GM12891 (cell line): Measurements from ENCODE around the gene WDR43.
"Not testable (repeated sequence)": the region's sequence is repeated elsewhere in the genome, so short reads cannot be mapped to it uniquely, and the experiment has no call there.

Source experiments
- DNase-seq: peaks from one replicate; pipeline ENCODE4 v3.0.0; 2011; ENCODE audit warnings: low spot score; ENCODE audit not compliant: insufficient read length
- FAIRE-seq: peaks from 2 replicates; lab custom pipeline; 2011; peaks lifted over from hg19 to GRCh38; lab: Jason Lieb, UNC
- PAX5 ChIP-seq: IDR thresholded peaks from 2 replicates; pipeline ENCODE4 v1.6.1; 2011; ENCODE audit warnings: low read length, moderate library complexity, mild to moderate bottlenecking; ENCODE audit not compliant: insufficient read depth, severe bottlenecking
- POLR2A ChIP-seq: IDR thresholded peaks from 2 replicates; pipeline ENCODE4 v1.6.1; 2011; ENCODE audit warnings: low read depth, low read length, control low read depth
- POLR2AphosphoS5 ChIP-seq: IDR thresholded peaks from 2 replicates; pipeline ENCODE4 v1.6.1; 2011; ENCODE audit warnings: low read depth, low read length, control low read depth
- POU2F2 ChIP-seq: IDR thresholded peaks from 2 replicates; pipeline ENCODE4 v1.6.1; 2011; ENCODE audit warnings: low read depth, mild to moderate bottlenecking, control low read depth, low read length, moderate library complexity
- SPI1 ChIP-seq: IDR thresholded peaks from 2 replicates; pipeline ENCODE4 v1.6.1; 2011; ENCODE audit warnings: low read depth, low read length, control low read depth
- TAF1 ChIP-seq: IDR thresholded peaks from 2 replicates; pipeline ENCODE4 v1.6.1; 2011; ENCODE audit warnings: low read depth, low read length, control low read depth

WDR43 gene

GRCh38 chr2:28977176-28977875 is 82.9 kb downstream of the WDR43 start:
- no peak for TF ChIP-seq POLR2AphosphoS5
- TF ChIP-seq TAF1, result no peak
- no peak for TF ChIP-seq POU2F2
- no peak for TF ChIP-seq SPI1
- no peak for TF ChIP-seq PAX5
- no peak for TF ChIP-seq POLR2A
- no peak for DNase-seq
- no peak for FAIRE-seq

- FAIRE-seq, DNase-seq: not testable (repeated sequence)
These were observed 83.5 kb downstream of the WDR43 start for GRCh38 chr2:28978001-28978400.

GRCh38 chr2:28978606-28979005 is 84.1 kb downstream of the WDR43 start:
- TF ChIP-seq TAF1, result no peak
- TF ChIP-seq PAX5, result no peak
- FAIRE-seq, result no peak
- DNase-seq, result no peak

- FAIRE-seq, result no peak
- TF ChIP-seq TAF1 (no peak), PAX5 (no peak), POU2F2 (no peak), SPI1 (no peak), POLR2AphosphoS5 (no peak), POLR2A (no peak)
- no peak for DNase-seq
These were observed 84.6 kb downstream of the WDR43 start for GRCh38 chr2:28979041-28979440.

GRCh38 chr2:28979576-28980366 is 85.3 kb downstream of the WDR43 start:
- FAIRE-seq (no peak), DNase-seq (no peak)
- TF ChIP-seq POLR2A (no peak), TAF1 (no peak), POLR2AphosphoS5 (no peak), POU2F2 (no peak), PAX5 (no peak), SPI1 (no peak)

GRCh38 chr2:28980368-28981015 is 86.0 kb downstream of the WDR43 start:
- DNase-seq, result no peak
- no peak for FAIRE-seq
- TF ChIP-seq POU2F2 (no peak), POLR2A (no peak), POLR2AphosphoS5 (no peak), SPI1 (no peak), PAX5 (no peak), TAF1 (no peak)

GRCh38 chr2:28981016-28981441 is 86.6 kb downstream of the WDR43 start, which contains the start of gene TOGARAM2:
TSS of gene TOGARAM2 (plus strand) at chr2:28981298. CDS start at chr2:28994835, 13,537 bp downstream.
- TF ChIP-seq PAX5 (no peak), TAF1 (no peak), POLR2A (no peak), SPI1 (no peak), POU2F2 (no peak), POLR2AphosphoS5 (no peak)
- DNase-seq, result no peak

GRCh38 chr2:28981620-28982376 is 87.3 kb downstream of the WDR43 start:
- no peak for FAIRE-seq
- DNase-seq, result no peak
- no peak for TF ChIP-seq POLR2A
- no peak for TF ChIP-seq PAX5

More at GRCh38 chr2:28981016-28981441, 86.6 kb downstream of the WDR43 start, which contains the start of gene TOGARAM2:
- FAIRE-seq, result no peak

- TF ChIP-seq POU2F2 (no peak), TAF1 (no peak), POLR2AphosphoS5 (no peak), SPI1 (no peak), POLR2A (no peak), PAX5 (no peak)
- DNase-seq (no peak), FAIRE-seq (no peak)
These were observed 88.0 kb downstream of the WDR43 start for GRCh38 chr2:28982381-28982950.

GRCh38 chr2:28986429-28986828 is 92.0 kb downstream of the WDR43 start:
- TF ChIP-seq PAX5, result no peak
- no peak for TF ChIP-seq POU2F2
- no peak for TF ChIP-seq SPI1
- TF ChIP-seq POLR2A, result no peak
- TF ChIP-seq TAF1, result no peak
- TF ChIP-seq POLR2AphosphoS5, result no peak
- FAIRE-seq (no peak), DNase-seq (no peak)
